Peyer's patch (tissue), 4 donors: Measurements from ENCODE around the gene LTF.

Source experiments
- POLR2A ChIP-seq, 2 donors: fragments of 450-650 bp; IDR thresholded peaks; one replicate each; pipeline ENCODE4 v1.5.1; 2017; ENCODE audit warnings: antibody characterized with exemption in 2 of 2, mild to moderate bottlenecking in 2 of 2, moderate library complexity in 2 of 2
- TF ChIP-seq, protein P1 (sequence below), 6 experiments: fragments of 450-650 bp in 4 of 6; fragments of 200-600 bp in 2 of 6; sonication (generic) in 1 of 6; IDR thresholded peaks; one replicate each; pipeline ENCODE4 v1.5.1; 2017 to 2019; ENCODE audit warnings: antibody characterized with exemption in 6 of 6, mild to moderate bottlenecking in 3 of 6, moderate library complexity in 1 of 6

DNA sequence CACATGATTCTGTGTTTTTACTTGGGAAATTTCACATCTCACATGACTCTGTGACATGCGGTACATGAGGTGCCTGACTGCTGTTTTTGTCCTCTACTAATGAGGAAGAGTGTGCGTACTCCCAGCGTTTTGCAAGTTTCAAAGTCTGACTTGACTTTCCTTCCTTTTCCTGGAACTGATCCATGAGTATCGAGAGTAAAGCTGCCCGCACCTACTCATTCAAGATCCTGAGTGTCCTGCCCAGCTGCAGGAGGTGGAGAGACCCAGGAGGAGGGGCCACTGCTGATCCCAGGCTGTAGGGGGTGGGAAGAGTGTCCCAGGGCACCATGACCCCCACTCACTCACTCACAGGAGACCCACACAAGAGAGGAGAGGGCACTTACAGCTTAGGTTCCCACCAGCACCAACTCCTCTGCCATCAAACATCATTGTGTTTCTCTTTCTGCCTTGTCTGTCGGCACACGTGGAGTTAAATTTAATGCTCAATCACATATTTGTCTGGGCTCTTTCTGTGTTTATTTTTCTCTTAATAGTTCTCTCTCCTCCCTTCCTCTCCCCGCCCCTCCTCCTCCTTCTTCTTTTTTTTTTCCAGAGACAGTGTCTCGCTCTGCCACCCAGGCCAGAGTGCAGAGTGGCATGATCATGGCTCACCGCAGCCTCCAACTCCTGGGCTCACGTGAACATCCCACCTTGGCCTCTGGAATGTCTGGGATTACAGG lies 59.2 kb downstream of the LTF start:
- TF ChIP-seq, protein P1, sequence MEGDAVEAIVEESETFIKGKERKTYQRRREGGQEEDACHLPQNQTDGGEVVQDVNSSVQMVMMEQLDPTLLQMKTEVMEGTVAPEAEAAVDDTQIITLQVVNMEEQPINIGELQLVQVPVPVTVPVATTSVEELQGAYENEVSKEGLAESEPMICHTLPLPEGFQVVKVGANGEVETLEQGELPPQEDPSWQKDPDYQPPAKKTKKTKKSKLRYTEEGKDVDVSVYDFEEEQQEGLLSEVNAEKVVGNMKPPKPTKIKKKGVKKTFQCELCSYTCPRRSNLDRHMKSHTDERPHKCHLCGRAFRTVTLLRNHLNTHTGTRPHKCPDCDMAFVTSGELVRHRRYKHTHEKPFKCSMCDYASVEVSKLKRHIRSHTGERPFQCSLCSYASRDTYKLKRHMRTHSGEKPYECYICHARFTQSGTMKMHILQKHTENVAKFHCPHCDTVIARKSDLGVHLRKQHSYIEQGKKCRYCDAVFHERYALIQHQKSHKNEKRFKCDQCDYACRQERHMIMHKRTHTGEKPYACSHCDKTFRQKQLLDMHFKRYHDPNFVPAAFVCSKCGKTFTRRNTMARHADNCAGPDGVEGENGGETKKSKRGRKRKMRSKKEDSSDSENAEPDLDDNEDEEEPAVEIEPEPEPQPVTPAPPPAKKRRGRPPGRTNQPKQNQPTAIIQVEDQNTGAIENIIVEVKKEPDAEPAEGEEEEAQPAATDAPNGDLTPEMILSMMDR (IDR thresholded peaks at IDR 0.05): no peak
- peak; percentile 7 to 60 for TF ChIP-seq POLR2A (IDR thresholded peaks at IDR 0.05)
